ENCODE results near the gene ZNF865. TPM values are rescaled to one million over a fixed set of nuclear protein-coding genes. Genes with fewer than 3 reads are reported as not detected.

ZNF865 gene
- total RNA-seq, 2 donors from 2014 or later = 6.5 to 14.8 TPM

DNA sequence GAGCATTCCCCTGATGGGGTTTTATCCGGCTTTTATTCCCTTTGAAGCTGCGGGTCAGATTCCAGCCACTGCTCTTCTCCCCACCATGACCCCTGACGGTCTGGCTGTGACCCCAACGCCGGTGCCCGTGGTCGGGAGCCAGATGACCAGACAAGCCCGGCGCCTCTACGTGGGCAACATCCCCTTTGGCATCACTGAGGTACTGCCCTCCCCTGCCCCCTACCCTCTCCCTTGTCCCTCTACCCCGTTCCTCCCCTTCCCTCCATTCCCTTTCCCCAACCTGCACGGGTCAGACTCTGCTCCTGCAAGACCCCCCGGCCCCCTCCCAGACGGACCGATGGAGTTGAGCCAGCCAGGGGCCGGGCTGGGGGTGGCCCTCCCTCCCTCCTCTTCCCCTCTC, 55.5 kb downstream of the ZNF865 start:
- Histone ChIP-seq H3K4me3 (no peak overlapping the region), H3K4me1 (peaks cover 31% of the 10 kb centered on the region), H3K36me3 (replicated peaks in 1 of 2; ENCODE audit: insufficient read depth in 1 of 2, low read depth in 2 of 2) (peaks cover 17 to 42% of the 10 kb centered on the region in 2 donors), H3K27me3 (no peaks in the 10 kb centered on the region), H3K9me3 (no peaks in the 10 kb centered on the region), H3K27ac (no peak overlapping the region)
- TF ChIP-seq, protein P1, sequence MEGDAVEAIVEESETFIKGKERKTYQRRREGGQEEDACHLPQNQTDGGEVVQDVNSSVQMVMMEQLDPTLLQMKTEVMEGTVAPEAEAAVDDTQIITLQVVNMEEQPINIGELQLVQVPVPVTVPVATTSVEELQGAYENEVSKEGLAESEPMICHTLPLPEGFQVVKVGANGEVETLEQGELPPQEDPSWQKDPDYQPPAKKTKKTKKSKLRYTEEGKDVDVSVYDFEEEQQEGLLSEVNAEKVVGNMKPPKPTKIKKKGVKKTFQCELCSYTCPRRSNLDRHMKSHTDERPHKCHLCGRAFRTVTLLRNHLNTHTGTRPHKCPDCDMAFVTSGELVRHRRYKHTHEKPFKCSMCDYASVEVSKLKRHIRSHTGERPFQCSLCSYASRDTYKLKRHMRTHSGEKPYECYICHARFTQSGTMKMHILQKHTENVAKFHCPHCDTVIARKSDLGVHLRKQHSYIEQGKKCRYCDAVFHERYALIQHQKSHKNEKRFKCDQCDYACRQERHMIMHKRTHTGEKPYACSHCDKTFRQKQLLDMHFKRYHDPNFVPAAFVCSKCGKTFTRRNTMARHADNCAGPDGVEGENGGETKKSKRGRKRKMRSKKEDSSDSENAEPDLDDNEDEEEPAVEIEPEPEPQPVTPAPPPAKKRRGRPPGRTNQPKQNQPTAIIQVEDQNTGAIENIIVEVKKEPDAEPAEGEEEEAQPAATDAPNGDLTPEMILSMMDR (IDR thresholded peaks at IDR 0.05) = no peak
- no peak for TF ChIP-seq POLR2A (IDR thresholded peaks at IDR 0.05)
- ATAC-seq = no peak
- no peak for DNase-seq
- intact Hi-C loops (cut with DNase I) = no loop called here
- WGBS, 2 donors = 74 to 77% methylated on average over 16 of the region's 16 CpGs

DNA sequence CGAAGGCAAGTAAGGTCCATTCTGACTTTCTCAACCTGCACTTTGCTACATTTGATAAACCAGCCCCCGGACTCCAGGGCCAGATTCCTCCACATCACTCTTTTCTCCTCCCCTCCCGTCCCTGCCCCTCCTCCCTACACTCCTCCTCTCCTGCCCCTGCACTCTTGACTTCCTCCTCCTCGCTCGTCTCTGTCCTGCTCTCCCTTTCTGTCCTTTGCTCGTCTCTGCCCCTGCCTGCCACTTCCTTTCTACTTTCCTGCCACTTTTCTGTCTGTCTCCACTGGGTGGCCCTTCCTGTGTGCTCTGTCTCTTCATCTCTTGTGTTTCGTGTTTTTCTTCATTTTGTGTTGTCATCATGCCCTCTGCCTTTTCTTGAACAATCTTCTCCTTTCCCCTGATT, 56.4 kb downstream of the ZNF865 start:
- no peaks in the 10 kb centered on the region for H3K9me3 ChIP-seq

DNA sequence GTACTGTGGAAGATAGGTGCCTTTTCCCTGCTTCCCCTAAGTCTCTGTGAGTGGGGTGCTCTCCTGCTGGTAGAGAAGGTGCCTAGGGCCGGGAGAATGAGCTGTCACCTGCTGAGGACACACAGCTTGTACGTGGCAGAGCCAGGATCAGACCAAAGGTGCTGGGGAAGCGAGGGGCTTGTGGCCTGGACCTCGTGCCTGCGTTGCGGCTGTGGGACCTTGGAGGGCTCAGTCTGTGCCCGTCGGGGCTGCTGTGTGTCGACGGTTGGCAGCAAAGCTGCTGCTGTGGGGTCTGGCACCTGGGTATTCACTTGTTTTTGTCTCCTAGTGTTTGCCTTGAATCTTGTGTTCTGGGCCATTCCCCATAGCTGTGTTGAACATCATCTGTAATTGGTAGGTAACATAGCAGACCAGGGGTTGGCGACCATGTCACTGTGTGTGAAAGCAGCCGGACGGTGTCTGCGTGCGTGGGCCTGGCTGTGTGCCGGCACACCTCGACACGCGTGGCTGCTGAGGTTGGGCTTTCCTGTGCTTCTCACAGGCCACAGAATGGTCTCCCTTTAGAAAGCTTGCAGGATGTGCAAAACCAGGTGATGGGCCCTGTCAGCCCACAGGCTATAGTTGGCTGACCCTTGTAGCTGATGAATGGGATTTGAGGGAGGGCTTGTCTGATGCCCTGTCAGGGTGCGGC, 58.5 kb downstream of the ZNF865 start:
- WGBS, 2 donors = 90 to 97% methylated on average over 13 to 20 of the region's 20 CpGs
- no peak for ATAC-seq
- DNase-seq = no peak
- Histone ChIP-seq H3K36me3 (replicated peaks in 1 of 2; ENCODE audit: insufficient read depth in 1 of 2, low read depth in 2 of 2) (peaks cover 24 to 56% of the 10 kb centered on the region in 2 donors), H3K27me3 (no peaks in the 10 kb centered on the region), H3K4me3 (no peak overlapping the region), H3K27ac (no peak overlapping the region), H3K4me1 (peaks cover 12% of the 10 kb centered on the region), H3K9me3 (no peaks in the 10 kb centered on the region)
- intact Hi-C loops (cut with DNase I) = no loop called here
- TF ChIP-seq POLR2A (IDR thresholded peaks at IDR 0.05) = no peak
- TF ChIP-seq, protein P1 (IDR thresholded peaks at IDR 0.05) = no peak

More for the DNA sequence above, 56.4 kb downstream of the ZNF865 start:
- TF ChIP-seq, protein P1 (IDR thresholded peaks at IDR 0.05) = no peak
- TF ChIP-seq POLR2A (IDR thresholded peaks at IDR 0.05) = no peak
- Histone ChIP-seq H3K27me3 (no peaks in the 10 kb centered on the region), H3K27ac (no peak overlapping the region), H3K4me1 (peaks cover 23% of the 10 kb centered on the region), H3K4me3 (no peak overlapping the region), H3K36me3 (replicated peaks in 1 of 2; ENCODE audit: insufficient read depth in 1 of 2, low read depth in 2 of 2) (peaks cover 19 to 50% of the 10 kb centered on the region in 2 donors)
- no peak for DNase-seq
- 70 to 73% methylated on average over 7 of the region's 7 CpGs for WGBS, 2 donors
- no peak for ATAC-seq
- intact Hi-C loops (cut with DNase I) = no loop called here

DNA sequence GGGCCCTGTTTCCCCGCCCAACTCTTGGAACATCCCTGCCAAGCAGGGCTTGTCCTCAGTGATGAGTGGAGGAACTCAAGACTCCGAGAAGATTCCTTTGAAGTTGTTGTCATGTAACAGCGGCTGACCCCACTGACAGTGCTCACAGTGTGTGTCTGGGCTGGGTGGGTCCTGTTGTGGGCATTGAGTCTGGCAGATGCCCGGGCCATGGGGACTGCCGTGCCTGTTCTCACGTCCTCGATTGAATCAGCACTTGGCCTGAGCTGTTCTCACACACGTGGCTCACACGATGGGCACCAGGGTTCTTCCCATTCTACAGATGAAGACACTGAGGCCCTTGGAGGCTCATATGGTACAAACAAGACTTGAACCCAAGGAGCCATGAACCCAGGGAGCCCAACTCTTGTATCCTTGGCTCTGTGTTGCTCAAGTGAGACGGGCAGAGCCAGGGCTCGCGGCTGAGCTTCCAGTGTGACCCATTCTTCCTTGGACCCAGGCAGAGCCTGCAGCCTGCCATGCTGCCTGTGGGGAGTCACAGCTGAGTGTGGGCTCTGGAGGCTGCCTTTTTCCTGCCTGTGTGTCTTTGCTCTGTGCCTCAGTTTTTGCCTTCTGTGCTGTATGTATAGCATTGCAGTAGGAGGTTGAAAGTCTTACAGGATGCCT, 61.0 kb downstream of the ZNF865 start:
- H3K9me3 ChIP-seq = no peaks in the 10 kb centered on the region
- H3K36me3 ChIP-seq (replicated peaks in 1 of 2; ENCODE audit: insufficient read depth in 1 of 2, low read depth in 2 of 2) = peaks cover 31 to 65% of the 10 kb centered on the region in 2 donors
- no peak for TF ChIP-seq POLR2A (IDR thresholded peaks at IDR 0.05)
- TF ChIP-seq, protein P1 (IDR thresholded peaks at IDR 0.05) = no peak
- ATAC-seq (no peak), DNase-seq (no peak)
- H3K27me3 ChIP-seq = no peaks in the 10 kb centered on the region
- peaks cover 11% of the 10 kb centered on the region for H3K4me1 ChIP-seq
- intact Hi-C loops (cut with DNase I) = no loop called here
- 79 to 93% methylated on average over 5 to 12 of the region's 12 CpGs for WGBS, 2 donors
- H3K4me3 ChIP-seq = no peak overlapping the region
- no peak overlapping the region for H3K27ac ChIP-seq

Other genes starting within 250 kb of the ZNF865 start
- not detected for gene GARIN5B, start 242.4 kb upstream of the ZNF865 start, total RNA-seq
- gene IL11, start 235.2 kb upstream of the ZNF865 start, total RNA-seq = not detected
- not detected for gene TMEM190, start 228.8 kb upstream of the ZNF865 start, total RNA-seq
- 10 to 100 TPM; 12.5 to 53.4 TPM for gene TMEM238, start 221.4 kb upstream of the ZNF865 start, total RNA-seq
- gene RPL28, start 219.7 kb upstream of the ZNF865 start, total RNA-seq = 100 to 1,000 TPM; 113 to 268 TPM
- 1 to 10 TPM; 6.5 to 7.9 TPM for gene UBE2S, start 197.9 kb upstream of the ZNF865 start, total RNA-seq
- not detected for gene SHISA7, start 162.3 kb upstream of the ZNF865 start, total RNA-seq
- gene ISOC2, start 144.0 kb upstream of the ZNF865 start, total RNA-seq = 10 to 100 TPM; 38.4 to 75.8 TPM
- gene C19orf85, start 140.9 kb upstream of the ZNF865 start, total RNA-seq = not detected
- gene ZNF628, start 129.0 kb upstream of the ZNF865 start, total RNA-seq = 1 to 10 TPM; 3.4 to 8.2 TPM
- 1 to 10 TPM; 4.2 to 8.2 TPM for gene NAT14, start 120.5 kb upstream of the ZNF865 start, total RNA-seq
- gene SSC5D, start 117.2 kb upstream of the ZNF865 start, total RNA-seq = 1 to 10 TPM; 2.6 to 3.3 TPM
- not detected for gene SBK2, start 68.5 kb upstream of the ZNF865 start, total RNA-seq
- not detected for gene SBK3, start 60.1 kb upstream of the ZNF865 start, total RNA-seq
- gene ZNF579, start 24.8 kb upstream of the ZNF865 start, total RNA-seq = 1 to 10 TPM; 3.3 to 6.2 TPM
- 10 to 100 TPM in 1 of 2 donors, 1 to 10 TPM in 1; 5.7 to 13.5 TPM for gene FIZ1, start 6.1 kb upstream of the ZNF865 start, total RNA-seq
- gene ZNF524, start 5.4 kb upstream of the ZNF865 start, total RNA-seq = 10 to 100 TPM; 29.7 to 45.4 TPM
- 1 to 10 TPM; 6.9 to 9.6 TPM for gene ZNF784, start 18.9 kb downstream of the ZNF865 start, total RNA-seq
- gene ZNF580, start 35.4 kb downstream of the ZNF865 start, total RNA-seq = 10 to 100 TPM; 29.7 to 36.1 TPM
- gene ZNF581, start 38.0 kb downstream of the ZNF865 start, total RNA-seq = 10 to 100 TPM; 16.8 to 20.2 TPM
- gene CCDC106, start 42.6 kb downstream of the ZNF865 start, total RNA-seq = 10 to 100 TPM in 1 of 2 donors, 1 to 10 TPM in 1; 5.9 to 15.0 TPM
- gene U2AF2, start 49.4 kb downstream of the ZNF865 start, total RNA-seq = 100 to 1,000 TPM in 1 of 2 donors, 10 to 100 TPM in 1; 53.4 to 106 TPM
- gene EPN1, start 69.6 kb downstream of the ZNF865 start, total RNA-seq = 10 to 100 TPM; 52.1 to 52.4 TPM
- not detected for gene NLRP9, start 132.8 kb downstream of the ZNF865 start, total RNA-seq
- gene RFPL4A, start 153.4 kb downstream of the ZNF865 start, total RNA-seq = not detected
- 1 to 10 TPM in 1 of 2 donors, not detected in 1; 2.3 TPM for gene RFPL4AL1, start 163.5 kb downstream of the ZNF865 start, total RNA-seq
- gene NLRP11, start 226.4 kb downstream of the ZNF865 start, total RNA-seq = not detected
- not detected for gene NLRP4, start 230.9 kb downstream of the ZNF865 start, total RNA-seq

Data from body of pancreas (tissue), 4 donors.